Measurements from ENCODE around the gene ZNF770.
"Not testable (repeated sequence)": the region's sequence is repeated elsewhere in the genome, so short reads cannot be mapped to it uniquely, and the experiment has no call there.

Gene ZNF770

DNA sequence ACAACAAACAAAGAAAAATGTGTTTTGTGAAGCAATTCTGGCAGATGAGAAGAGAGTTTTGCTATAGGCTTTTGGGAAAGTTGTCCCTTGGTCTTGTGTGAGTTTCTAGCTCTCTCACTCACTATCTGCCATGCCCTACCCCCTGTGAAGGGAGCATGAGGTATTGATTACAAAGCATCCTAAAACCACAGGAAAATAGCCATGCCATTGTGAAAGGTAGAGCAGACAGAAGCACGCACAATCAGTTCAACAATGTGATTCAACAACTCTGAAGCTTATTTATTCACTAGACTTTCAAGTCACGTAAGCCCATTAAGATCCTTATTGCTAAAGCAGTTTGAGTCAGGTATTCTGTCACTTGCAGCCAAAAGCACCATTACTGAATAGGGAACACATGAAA lies 12.0 kb downstream of the ZNF770 start:
- in situ Hi-C loops (cut with HindIII; ENCODE audit: low sequenced_read_pairs), result no loop called here

DNA sequence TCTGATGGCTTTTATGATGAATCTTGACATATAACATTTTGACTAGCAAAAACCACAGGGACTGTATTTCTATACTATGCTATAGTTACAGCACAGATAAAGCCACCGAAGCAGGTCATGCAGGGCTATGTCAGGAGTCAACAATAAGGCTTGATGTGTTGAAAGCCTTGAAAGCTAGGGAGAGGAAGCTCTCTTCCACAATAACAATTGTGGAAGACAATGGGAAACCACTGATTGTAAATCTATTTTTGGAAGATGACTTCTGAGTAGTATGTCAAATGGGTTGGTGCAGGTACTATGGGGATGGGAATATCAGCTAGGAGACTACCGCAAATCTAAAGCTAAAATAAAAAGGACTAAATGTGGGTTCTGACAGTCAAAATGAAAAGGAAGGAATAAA lies 14.6 kb downstream of the ZNF770 start:
- in situ Hi-C loops (cut with HindIII; ENCODE audit: low sequenced_read_pairs), result no loop called here

DNA sequence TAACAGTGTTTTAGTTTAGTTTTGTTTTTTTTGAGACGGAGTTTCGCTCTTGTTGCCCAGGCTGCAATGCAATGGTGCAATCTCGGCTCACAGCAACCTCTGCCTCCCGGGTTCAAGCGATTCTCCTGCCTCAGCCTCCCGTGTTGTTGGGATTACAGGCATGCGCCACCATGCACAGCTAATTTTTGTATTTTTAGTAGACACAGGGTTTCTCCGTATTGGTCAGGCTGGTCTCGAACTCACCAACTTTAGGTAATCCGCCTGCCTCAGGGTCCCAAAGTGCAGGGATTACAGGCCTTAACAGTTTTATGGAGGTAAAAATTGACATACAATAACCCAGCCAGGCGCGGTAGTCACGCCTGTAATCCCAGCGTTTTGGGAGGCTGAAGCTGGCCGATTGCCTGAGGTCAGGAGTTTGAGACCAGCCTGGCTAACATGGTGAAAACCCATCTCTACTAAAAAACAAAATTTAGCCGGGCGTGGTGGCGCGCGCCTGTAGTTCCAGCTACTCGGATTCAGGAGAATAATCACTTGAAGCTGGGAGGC lies 17.9 kb downstream of the ZNF770 start:
- in situ Hi-C loops (cut with HindIII; ENCODE audit: low sequenced_read_pairs), result not testable (repeated sequence)

- in situ Hi-C loops (cut with HindIII; ENCODE audit: low sequenced_read_pairs), result no loop called here
These were observed 18.6 kb downstream of the ZNF770 start, which contains the start of gene AQR for GRCh38 chr15:34969340-34970097. Gene AQR, minus strand, starts transcription at chr15:34969742. Its CDS starts 129 bp downstream, at chr15:34969613.

GRCh38 chr15:34964277-34964676 lies 23.8 kb downstream of the ZNF770 start:
- in situ Hi-C loops (cut with HindIII; ENCODE audit: low sequenced_read_pairs), result no loop called here

DNA sequence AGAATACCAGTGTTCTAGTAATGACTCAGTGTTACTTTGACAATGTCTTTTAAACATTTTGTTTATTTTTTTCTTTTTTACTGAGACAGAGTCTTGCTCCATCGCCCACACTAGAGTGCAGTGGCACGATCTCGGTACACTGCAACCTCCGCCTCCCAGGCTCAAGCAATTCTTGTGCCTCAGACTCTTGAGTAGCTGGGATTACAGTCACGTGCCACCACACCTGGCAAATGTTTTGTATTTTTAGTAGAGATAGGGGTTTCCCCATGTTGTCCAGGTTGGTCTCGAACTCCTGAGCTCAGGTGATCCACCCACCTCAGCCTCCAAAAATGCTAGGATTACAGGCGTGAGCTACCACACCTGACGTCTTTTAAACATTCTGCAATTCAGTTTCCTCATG lies 34.2 kb downstream of the ZNF770 start:
- in situ Hi-C loops (cut with HindIII; ENCODE audit: low sequenced_read_pairs), result no loop called here

- in situ Hi-C loops (cut with HindIII; ENCODE audit: low sequenced_read_pairs), result no loop called here
These were observed 35.6 kb downstream of the ZNF770 start for GRCh38 chr15:34952481-34952880.

DNA sequence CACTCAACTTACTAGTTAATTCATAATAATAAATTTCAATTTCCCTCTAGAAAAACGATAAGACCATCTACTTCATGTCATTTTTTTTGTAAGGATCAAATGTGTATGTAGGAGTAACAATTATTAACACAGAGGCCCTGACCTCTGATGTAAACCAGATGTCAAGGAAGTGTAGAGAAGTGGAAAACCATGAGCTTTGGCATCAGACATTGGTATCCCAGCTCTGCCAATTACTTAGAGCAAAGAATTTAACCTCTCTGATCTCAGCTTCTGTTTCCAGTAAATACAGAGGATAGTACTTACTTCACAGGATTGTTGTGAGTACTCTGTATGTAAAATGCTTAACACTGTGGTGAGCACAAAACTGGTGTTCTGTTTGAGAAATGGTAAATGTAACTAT lies 36.1 kb downstream of the ZNF770 start:
- in situ Hi-C loops (cut with HindIII; ENCODE audit: low sequenced_read_pairs), result no loop called here

DNA sequence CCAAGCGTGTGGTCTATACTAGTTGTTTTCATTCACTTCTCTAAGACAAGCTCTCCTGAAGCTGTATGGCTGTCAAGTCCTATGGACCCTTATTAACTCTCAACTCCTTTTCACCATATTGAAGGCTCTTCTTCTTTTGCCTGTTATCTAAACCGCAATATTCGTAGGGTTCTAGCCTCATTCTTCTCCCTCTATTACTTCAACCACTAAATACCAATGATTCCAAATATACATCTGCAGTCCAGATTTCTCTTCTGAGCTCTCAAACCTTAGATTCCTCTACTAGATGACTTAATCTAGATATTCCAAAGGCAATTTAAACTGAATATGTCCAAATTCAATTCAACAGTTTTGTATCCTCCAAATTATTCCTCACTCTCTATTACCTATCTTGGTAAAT lies 43.2 kb downstream of the ZNF770 start:
- in situ Hi-C loops (cut with HindIII; ENCODE audit: low sequenced_read_pairs), result no loop called here

DNA sequence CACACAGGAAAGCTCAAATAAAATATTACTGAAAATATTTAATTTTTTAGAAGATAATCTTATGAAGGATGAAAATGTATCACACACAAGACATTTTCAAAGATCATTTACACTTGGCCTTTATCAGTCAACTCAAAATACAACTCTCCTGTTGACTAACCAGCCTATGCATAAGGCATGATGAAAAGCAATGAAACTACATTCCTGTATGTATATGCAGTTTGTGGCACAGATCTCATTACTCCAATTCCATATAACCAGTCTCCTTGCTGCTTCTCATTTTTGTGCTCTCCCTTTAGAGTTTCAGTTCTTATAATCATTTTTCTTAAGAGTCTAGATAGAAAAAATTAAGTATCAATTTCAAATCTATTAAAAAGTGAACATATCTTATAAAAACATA lies 44.4 kb downstream of the ZNF770 start:
- in situ Hi-C loops (cut with HindIII; ENCODE audit: low sequenced_read_pairs), result no loop called here

DNA sequence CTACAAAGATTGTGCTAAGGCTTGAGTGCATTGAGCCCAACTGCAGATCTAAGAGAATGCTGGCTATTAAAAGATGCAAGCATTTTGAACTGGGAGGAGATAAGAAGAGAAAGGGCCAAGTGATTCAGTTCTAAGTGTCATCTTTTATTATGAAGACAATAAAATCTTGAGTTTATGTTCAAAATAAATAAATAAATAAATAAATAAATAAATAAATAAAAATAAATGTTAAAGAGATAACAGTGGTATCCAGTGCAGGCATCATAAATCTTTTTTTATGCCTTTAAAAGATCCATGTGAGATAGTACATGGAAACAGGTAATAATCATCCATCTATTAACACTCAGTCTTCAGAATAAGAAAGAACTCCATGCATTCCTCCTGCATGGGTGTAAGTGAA lies 44.8 kb downstream of the ZNF770 start:
- in situ Hi-C loops (cut with HindIII; ENCODE audit: low sequenced_read_pairs), result not testable (repeated sequence)

DNA sequence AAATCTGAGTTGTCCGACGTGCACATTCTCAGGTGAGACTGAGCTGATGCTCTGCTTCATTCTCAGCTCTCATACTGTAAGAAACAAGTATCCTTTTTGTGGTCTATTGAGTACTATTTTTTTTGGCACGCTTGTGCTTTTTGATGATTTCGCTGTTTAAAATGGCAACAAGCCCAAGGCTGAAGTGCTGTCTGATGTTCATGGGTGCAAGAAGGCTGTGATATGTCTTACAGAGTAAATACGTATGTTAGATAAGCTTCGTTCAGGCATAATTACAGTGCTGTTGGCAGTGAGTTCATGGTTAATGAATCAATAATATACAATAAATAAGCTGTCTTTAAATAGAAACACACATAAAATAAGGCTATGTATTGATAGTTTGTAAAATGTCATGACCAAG lies 45.7 kb downstream of the ZNF770 start:
- in situ Hi-C loops (cut with HindIII; ENCODE audit: low sequenced_read_pairs), result no loop called here

GRCh38 chr15:34941831-34942230 lies 46.3 kb downstream of the ZNF770 start:
- in situ Hi-C loops (cut with HindIII; ENCODE audit: low sequenced_read_pairs), result no loop called here

DNA sequence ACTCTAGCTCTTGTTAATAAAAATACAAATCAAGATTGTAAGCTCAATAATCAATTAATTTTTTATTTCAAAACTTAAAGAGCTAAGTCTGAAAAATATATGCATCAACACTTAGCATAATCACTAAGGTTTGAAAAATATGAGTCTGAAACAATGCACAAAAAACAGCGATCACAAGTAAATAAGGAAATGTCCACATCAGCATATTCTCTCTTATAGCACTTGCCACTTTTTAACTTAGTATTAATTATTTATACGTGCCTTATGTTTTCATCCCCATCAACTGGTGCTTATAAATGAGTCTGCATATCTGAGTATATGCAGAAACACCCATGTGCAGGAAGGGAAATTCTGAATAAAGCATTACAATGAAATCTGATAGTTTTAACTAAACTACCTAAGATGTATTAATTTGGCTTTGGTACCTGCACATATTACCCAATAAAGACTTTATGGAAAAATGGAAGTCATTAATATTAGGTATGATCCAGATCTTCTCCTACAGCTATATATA lies 46.8 kb downstream of the ZNF770 start:
- in situ Hi-C loops (cut with HindIII; ENCODE audit: low sequenced_read_pairs), result no loop called here

GRCh38 chr15:34933432-34933975 lies 54.6 kb downstream of the ZNF770 start:
- in situ Hi-C loops (cut with HindIII; ENCODE audit: low sequenced_read_pairs), result no loop called here

DNA sequence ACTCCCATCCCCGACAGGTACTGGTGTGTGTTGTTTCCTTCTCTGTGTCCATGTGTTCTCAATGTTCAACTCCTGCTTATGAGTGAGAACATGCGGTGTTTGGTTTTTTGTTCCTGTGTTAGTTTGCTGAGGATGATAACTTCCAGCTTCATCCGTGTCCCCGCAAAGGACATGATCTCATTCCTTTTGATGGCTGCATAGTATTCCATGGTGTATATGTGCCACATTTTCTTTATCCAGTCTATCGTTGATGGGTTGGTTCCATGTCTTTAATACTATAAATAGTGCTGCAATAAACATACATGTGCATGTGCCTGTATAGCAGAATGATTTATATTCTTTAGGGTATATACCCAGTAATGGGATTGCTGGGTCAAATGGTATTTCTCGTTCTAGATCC lies 59.7 kb downstream of the ZNF770 start:
- in situ Hi-C loops (cut with HindIII; ENCODE audit: low sequenced_read_pairs), result not testable (repeated sequence)

Measured in endothelial cell of hepatic sinusoid (primary cell).